ENCODE data around the gene DVL1.

DNA sequence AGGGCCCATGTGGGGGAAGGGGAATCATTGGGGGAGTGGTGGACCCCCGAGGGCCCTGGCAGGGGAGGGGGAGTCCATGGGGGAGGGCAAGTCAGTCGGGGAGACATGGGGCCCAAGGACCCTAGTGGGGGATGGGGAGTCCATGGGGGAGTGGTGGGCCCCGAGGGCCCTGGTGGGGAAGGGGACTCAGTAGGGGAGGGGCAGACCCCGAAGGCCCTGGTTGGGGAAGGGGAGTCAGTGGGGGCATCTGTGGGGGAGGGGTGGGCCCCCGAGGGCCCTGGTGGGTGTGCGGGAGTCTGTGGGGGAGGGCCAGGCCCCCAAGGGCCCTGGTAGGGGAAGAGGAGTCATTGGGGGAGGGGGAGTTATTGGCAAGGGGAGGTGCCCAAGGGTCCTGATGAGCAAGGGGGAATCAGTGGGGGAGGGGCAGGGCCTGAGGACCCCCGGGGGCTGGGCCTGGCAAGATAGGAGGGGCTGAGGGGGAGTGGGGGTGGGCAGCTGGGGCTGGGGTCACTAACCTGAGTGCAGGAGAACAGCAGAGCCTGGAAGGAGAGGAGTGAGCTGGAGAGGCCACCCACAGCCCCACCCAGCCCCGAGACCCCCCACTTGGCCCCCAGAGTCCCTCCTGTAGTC is 7.1 kb upstream of the DVL1 start:
- TF ChIP-seq, protein P1, sequence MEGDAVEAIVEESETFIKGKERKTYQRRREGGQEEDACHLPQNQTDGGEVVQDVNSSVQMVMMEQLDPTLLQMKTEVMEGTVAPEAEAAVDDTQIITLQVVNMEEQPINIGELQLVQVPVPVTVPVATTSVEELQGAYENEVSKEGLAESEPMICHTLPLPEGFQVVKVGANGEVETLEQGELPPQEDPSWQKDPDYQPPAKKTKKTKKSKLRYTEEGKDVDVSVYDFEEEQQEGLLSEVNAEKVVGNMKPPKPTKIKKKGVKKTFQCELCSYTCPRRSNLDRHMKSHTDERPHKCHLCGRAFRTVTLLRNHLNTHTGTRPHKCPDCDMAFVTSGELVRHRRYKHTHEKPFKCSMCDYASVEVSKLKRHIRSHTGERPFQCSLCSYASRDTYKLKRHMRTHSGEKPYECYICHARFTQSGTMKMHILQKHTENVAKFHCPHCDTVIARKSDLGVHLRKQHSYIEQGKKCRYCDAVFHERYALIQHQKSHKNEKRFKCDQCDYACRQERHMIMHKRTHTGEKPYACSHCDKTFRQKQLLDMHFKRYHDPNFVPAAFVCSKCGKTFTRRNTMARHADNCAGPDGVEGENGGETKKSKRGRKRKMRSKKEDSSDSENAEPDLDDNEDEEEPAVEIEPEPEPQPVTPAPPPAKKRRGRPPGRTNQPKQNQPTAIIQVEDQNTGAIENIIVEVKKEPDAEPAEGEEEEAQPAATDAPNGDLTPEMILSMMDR (CRISPR knock-in tag; IDR thresholded peaks at IDR 0.05): no peak
- TF ChIP-seq RELA (CRISPR knock-in tag; IDR thresholded peaks at IDR 0.05) (no peak), MYC (CRISPR knock-in tag; IDR thresholded peaks at IDR 0.05; ENCODE audit: borderline replicate concordance) (no peak), MTF2 (CRISPR knock-in tag; IDR thresholded peaks at IDR 0.05; ENCODE audit: borderline replicate concordance) (no peak)

All from HepG2 (cell line).